BJ (cell line): ENCODE measurements around the gene STXBP3. TPM values are rescaled to one million over a fixed set of nuclear protein-coding genes. Genes with fewer than 3 reads are reported as not detected.
"Not testable (repeated sequence)": the region's sequence is repeated elsewhere in the genome, so short reads cannot be mapped to it uniquely, and the experiment has no call there.

Source experiments
- CTCF ChIA-PET: fragments of 350-600 bp; formaldehyde crosslinking; extraction: SDS; loops from one replicate; lab custom pipeline; 2021; ENCODE audit warnings: antibody characterized with exemption, inconsistent platforms; lab: Yijun Ruan, JAX
- POLR2A ChIA-PET: fragments of 300-600 bp; sonication (Branson Sonifier 250); formaldehyde crosslinking; extraction: SDS; loops from one replicate; lab custom pipeline; 2021; ENCODE audit warnings: antibody characterized with exemption; lab: Charles Lee
- DNase-seq: peaks from one replicate; pipeline ENCODE4 v3.0.0-alpha.2; 2011; ENCODE audit warnings: low read depth
- H3K27me3 ChIP-seq: 2 replicates; pipeline ENCODE4 v1.6.0; 2011; ENCODE audit warnings: low read length; ENCODE audit not compliant: control insufficient read depth, insufficient read depth
- H3K36me3 ChIP-seq: 2 replicates; pipeline ENCODE4 v1.5.1; 2011; ENCODE audit warnings: low read length; ENCODE audit not compliant: control insufficient read depth, insufficient read depth
- H3K4me3 ChIP-seq: 2 replicates; pipeline ENCODE4 v1.5.1; 2011; ENCODE audit warnings: low read depth, mild to moderate bottlenecking, control low read depth, low read length
- CTCF ChIP-seq: IDR thresholded peaks from 2 replicates; pipeline ENCODE4 v1.5.1; 2011; ENCODE audit warnings: low read depth, mild to moderate bottlenecking, control low read depth, inconsistent platforms, low read length, moderate library complexity; ENCODE audit not compliant: insufficient read depth
- polyA plus RNA-seq: library from polyadenylated mRNA; depleted of rRNA; stranded (reverse); fragments of >200 nt; gene quantifications from 2 replicates; pipeline ENCODE4 v1.2.3, GENCODE V29; 2011

Gene STXBP3
- polyA plus RNA-seq, 1 experiment = 10.8 TPM

- Histone ChIP-seq H3K4me3 (no peak overlapping the region), H3K36me3 (peaks cover 9% of the 10 kb centered on the region), H3K27me3 (no peaks in the 10 kb centered on the region)
- CTCF ChIA-PET = interaction anchor here (1.6 kb wide), 1 partner anchor 23 kb away, joined by 8 read pairs; no protein-coding TSS in a partner anchor
- POLR2A ChIA-PET = interaction anchor here (0.6 kb wide), 1 partner anchor 30 kb away, joined by 8 read pairs; no protein-coding TSS in a partner anchor
- TF ChIP-seq CTCF = no peak
- DNase-seq = no peak
These were observed 20.6 kb downstream of the STXBP3 start for GRCh38 chr1:108767115-108767514.

GRCh38 chr1:108767708-108768107 lies 21.2 kb downstream of the STXBP3 start:
- H3K4me3 ChIP-seq = no peak overlapping the region
- no peak for DNase-seq
- TF ChIP-seq CTCF = no peak
- POLR2A ChIA-PET = interaction anchor here (0.6 kb wide), 1 partner anchor 29 kb away, joined by 8 read pairs; no protein-coding TSS in a partner anchor
- H3K27me3 ChIP-seq = no peaks in the 10 kb centered on the region
- CTCF ChIA-PET = interaction anchor here (1.6 kb wide), 1 partner anchor 22 kb away, joined by 8 read pairs; no protein-coding TSS in a partner anchor
- H3K36me3 ChIP-seq = peaks cover 8% of the 10 kb centered on the region

- ChIA-PET CTCF (interaction anchor here (0.7 kb wide), 1 partner anchor 13 kb away, joined by 4 read pairs; no protein-coding TSS in a partner anchor), POLR2A (no interaction called here)
- Histone ChIP-seq H3K27me3 (no peaks in the 10 kb centered on the region), H3K36me3 (peaks cover 4% of the 10 kb centered on the region), H3K4me3 (no peak overlapping the region)
- no peak for TF ChIP-seq CTCF
- no peak for DNase-seq
These were observed 31.4 kb downstream of the STXBP3 start for GRCh38 chr1:108777839-108778238.

GRCh38 chr1:108779455-108779854 lies 33.0 kb downstream of the STXBP3 start:
- DNase-seq = no peak
- peaks cover 3% of the 10 kb centered on the region; the same call in 1 of the 2 replicates for H3K36me3 ChIP-seq
- no peaks in the 10 kb centered on the region for H3K27me3 ChIP-seq
- ChIA-PET POLR2A (no interaction called here), CTCF (interaction anchor here (1.4 to 1.6 kb wide), 2 partner anchors 10 to 115 kb away, joined by 3 read pairs; no protein-coding TSS in a partner anchor)
- H3K4me3 ChIP-seq = no peak overlapping the region
- no peak for TF ChIP-seq CTCF

GRCh38 chr1:108780937-108781574 lies 34.6 kb downstream of the STXBP3 start:
- CTCF ChIA-PET = interaction anchor here (0.7 to 1.7 kb wide), 3 partner anchors 23 to 117 kb away, joined by 3 read pairs; no protein-coding TSS in a partner anchor
- TF ChIP-seq CTCF = no peak
- peaks cover 5% of the 10 kb centered on the region for H3K36me3 ChIP-seq
- POLR2A ChIA-PET = no interaction called here
- DNase-seq = no peak
- no peak overlapping the region for H3K4me3 ChIP-seq
- H3K27me3 ChIP-seq = no peaks in the 10 kb centered on the region

GRCh38 chr1:108781575-108781944 lies 35.1 kb downstream of the STXBP3 start:
- H3K27me3 ChIP-seq, H3K36me3 ChIP-seq, POLR2A ChIA-PET, H3K4me3 ChIP-seq, DNase-seq: not testable (repeated sequence)
- CTCF ChIA-PET = interaction anchor here (1.7 kb wide), 1 partner anchor 116 kb away, joined by 3 read pairs; no protein-coding TSS in a partner anchor
